Measurements from ENCODE around the gene C2CD3. TPM values are rescaled to one million over a fixed set of nuclear protein-coding genes. Genes with fewer than 3 reads are reported as not detected.
"Not testable (repeated sequence)": the region's sequence is repeated elsewhere in the genome, so short reads cannot be mapped to it uniquely, and the experiment has no call there.

C2CD3 gene
- total RNA-seq, 1 experiment from 2014 or later: 7.8 TPM

DNA sequence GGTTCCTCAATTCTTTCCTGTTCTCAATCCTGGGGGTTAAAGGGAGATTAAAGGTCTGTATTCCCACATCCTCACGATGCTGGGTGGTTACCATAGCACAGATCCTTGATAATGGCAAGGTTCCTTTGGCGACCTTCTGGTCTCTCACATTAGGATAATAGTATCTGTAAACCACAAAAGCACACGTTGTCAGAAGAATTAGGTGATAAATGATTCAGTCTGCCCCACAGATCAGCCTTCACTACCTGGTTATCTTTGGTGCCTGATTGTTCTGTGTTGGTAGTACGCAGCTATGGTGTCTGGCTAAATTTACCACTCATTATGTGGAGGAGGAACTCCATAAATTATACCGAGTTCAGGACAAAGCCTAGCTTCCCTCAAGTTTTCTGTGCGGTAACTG is 78.4 kb downstream of the C2CD3 start:
- no peak overlapping the region for H3K4me3 ChIP-seq
- DNase-seq: no peak
- H3K27me3 ChIP-seq: no peaks in the 10 kb centered on the region
- H3K9me3 ChIP-seq: no peaks in the 10 kb centered on the region
- peaks cover 31% of the 10 kb centered on the region for H3K36me3 ChIP-seq

- H3K36me3 ChIP-seq: peaks cover 34% of the 10 kb centered on the region
- H3K9me3 ChIP-seq: no peaks in the 10 kb centered on the region
- no peak for DNase-seq
- no peak overlapping the region for H3K4me3 ChIP-seq
- no peaks in the 10 kb centered on the region for H3K27me3 ChIP-seq
These were observed 79.3 kb downstream of the C2CD3 start for GRCh38 chr11:74091549-74091948.

GRCh38 chr11:74090701-74091100 is 80.1 kb downstream of the C2CD3 start:
- H3K4me3 ChIP-seq: no peak overlapping the region
- no peaks in the 10 kb centered on the region for H3K27me3 ChIP-seq
- no peaks in the 10 kb centered on the region for H3K9me3 ChIP-seq
- DNase-seq: no peak
- H3K36me3 ChIP-seq: peaks cover 37% of the 10 kb centered on the region

- Histone ChIP-seq H3K27me3 (no peaks in the 10 kb centered on the region), H3K36me3 (peaks cover 42% of the 10 kb centered on the region), H3K9me3 (no peaks in the 10 kb centered on the region), H3K4me3 (no peak overlapping the region)
- no peak for DNase-seq
These were observed 84.4 kb downstream of the C2CD3 start for GRCh38 chr11:74086242-74086884.

GRCh38 chr11:74085542-74085892 is 85.3 kb downstream of the C2CD3 start:
- no peak overlapping the region for H3K4me3 ChIP-seq
- no peak for DNase-seq
- H3K27me3 ChIP-seq: no peaks in the 10 kb centered on the region
- peaks cover 43% of the 10 kb centered on the region for H3K36me3 ChIP-seq
- no peaks in the 10 kb centered on the region for H3K9me3 ChIP-seq

GRCh38 chr11:74084796-74085541 is 85.8 kb downstream of the C2CD3 start:
- H3K27me3 ChIP-seq: no peaks in the 10 kb centered on the region
- no peak overlapping the region for H3K4me3 ChIP-seq
- no peaks in the 10 kb centered on the region for H3K9me3 ChIP-seq
- DNase-seq: peak; percentile 1
- peaks cover 39% of the 10 kb centered on the region for H3K36me3 ChIP-seq

DNA sequence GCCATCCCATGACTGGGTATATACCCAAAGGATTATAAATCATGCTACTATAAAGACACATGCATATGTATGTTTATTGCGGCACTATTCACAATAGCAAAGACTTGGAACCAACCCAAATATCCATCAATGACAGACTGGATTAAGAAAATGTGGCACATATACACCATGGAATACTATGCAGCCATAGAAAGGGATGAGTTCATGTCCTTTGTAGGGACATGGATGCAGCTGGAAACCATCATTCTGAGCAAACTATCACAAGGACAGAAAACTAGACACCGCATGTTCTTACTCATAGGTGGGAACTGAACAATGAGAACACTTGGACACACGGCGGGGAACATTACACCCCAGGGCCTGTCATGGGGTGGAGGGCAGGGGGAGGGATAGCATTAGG is 86.9 kb downstream of the C2CD3 start:
- peaks cover 29% of the 10 kb centered on the region for H3K36me3 ChIP-seq
- H3K9me3 ChIP-seq, H3K27me3 ChIP-seq, DNase-seq, H3K4me3 ChIP-seq: not testable (repeated sequence)

- peaks cover 31% of the 10 kb centered on the region for H3K36me3 ChIP-seq
- H3K9me3 ChIP-seq: no peaks in the 10 kb centered on the region
- no peaks in the 10 kb centered on the region for H3K27me3 ChIP-seq
- DNase-seq: no peak
- no peak overlapping the region for H3K4me3 ChIP-seq
These were observed 89.4 kb downstream of the C2CD3 start for GRCh38 chr11:74081428-74081827.

GRCh38 chr11:74077193-74077592 is 93.6 kb downstream of the C2CD3 start:
- peaks cover 14% of the 10 kb centered on the region for H3K36me3 ChIP-seq

GRCh38 chr11:74072721-74073120 is 98.1 kb downstream of the C2CD3 start:
- Histone ChIP-seq H3K4me3 (no peak overlapping the region), H3K36me3 (peaks cover 8% of the 10 kb centered on the region), H3K27me3 (no peaks in the 10 kb centered on the region), H3K9me3 (no peaks in the 10 kb centered on the region)
- no peak for DNase-seq

More at GRCh38 chr11:74077193-74077592, 93.6 kb downstream of the C2CD3 start:
- DNase-seq: no peak
- Histone ChIP-seq H3K4me3 (no peak overlapping the region), H3K27me3 (no peaks in the 10 kb centered on the region), H3K9me3 (no peaks in the 10 kb centered on the region)

DNA sequence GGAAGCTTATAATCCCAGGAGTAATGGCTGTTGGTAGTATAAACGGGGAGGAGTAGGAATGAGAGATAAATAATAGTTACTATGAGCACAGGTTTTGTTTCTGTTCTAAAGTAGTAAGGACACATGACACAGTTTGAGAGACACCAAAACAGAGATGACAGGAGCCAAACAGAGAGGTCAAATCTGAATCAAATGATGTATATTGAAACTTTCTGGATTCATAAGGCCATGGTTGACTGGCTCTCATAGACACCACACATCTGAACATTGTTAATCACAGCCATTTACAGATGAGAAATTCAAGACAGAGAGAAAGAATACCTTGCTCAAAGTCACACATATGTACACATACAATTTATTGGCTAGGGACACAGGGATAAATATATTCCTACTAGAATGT is 98.5 kb downstream of the C2CD3 start:
- peaks cover 8% of the 10 kb centered on the region for H3K36me3 ChIP-seq
- H3K27me3 ChIP-seq: no peaks in the 10 kb centered on the region
- DNase-seq: no peak
- no peak overlapping the region for H3K4me3 ChIP-seq
- no peaks in the 10 kb centered on the region for H3K9me3 ChIP-seq

DNA sequence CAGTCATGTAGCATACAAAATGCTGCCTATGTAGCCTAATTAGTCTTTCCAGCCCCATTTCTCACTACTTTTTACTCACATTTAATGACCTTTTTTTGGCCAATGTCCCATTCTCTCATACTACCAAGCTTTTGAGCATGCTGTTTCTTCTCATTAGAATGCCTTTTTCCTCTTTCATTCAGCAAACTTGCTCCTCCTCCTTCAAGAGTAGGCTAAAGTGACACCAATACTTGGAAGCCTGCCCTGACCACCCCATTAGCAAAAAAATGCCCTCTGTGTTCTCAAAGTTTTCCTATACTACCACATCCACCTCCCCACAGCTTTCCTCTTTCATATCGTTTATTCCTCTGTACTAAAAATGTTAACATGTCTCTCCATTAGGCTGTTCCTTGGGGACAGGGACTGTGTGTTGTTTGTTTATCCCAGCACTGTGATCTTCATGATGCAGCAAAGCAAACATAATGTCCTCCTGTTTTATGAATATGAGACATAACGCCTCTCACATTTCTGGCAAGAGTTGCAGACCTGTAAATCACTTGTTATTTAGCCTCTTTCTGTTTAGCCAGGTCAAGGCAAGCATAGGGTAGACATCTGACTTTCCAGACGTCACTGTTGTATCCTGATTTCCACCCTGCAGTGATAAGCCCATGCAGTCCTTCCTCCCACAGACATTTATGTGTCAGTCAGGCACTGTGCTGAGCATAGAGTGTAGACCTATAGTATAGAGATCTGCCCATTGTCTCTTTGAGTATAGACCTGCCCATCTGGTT is 99.9 kb downstream of the C2CD3 start:
- Histone ChIP-seq H3K9me3 (no peaks in the 10 kb centered on the region), H3K4me3 (no peak overlapping the region), H3K36me3 (peaks cover 6% of the 10 kb centered on the region), H3K27me3 (no peaks in the 10 kb centered on the region)
- no peak for DNase-seq

- no peak for DNase-seq
- peaks cover 6% of the 10 kb centered on the region for H3K36me3 ChIP-seq
- no peaks in the 10 kb centered on the region for H3K9me3 ChIP-seq
- H3K4me3 ChIP-seq: no peak overlapping the region
- H3K27me3 ChIP-seq: no peaks in the 10 kb centered on the region
These were observed 101.4 kb downstream of the C2CD3 start for GRCh38 chr11:74069146-74070046.

- H3K36me3 ChIP-seq, H3K27me3 ChIP-seq, H3K9me3 ChIP-seq, DNase-seq, H3K4me3 ChIP-seq: not testable (repeated sequence)
These were observed 104.1 kb downstream of the C2CD3 start for GRCh38 chr11:74066663-74067062.

DNA sequence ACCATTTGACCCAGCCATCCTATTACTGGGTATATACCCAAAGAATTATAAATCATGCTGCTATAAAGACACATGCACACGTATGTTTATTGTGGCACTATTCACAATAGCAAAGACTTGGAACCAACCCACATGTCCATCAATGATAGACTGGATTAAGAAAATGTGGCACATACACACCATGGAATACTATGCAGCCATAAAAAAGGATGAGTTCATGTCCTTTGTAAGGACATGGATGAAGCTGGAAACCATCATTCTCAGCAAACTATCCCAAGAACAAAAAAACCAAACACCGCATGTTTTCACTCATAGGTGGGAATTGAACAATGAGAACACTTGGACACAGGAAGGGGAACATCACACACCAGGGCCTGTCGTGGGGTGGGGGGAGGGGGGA is 105.3 kb downstream of the C2CD3 start:
- not testable (repeated sequence) for H3K9me3 ChIP-seq, H3K27me3 ChIP-seq, DNase-seq, H3K36me3 ChIP-seq, H3K4me3 ChIP-seq

GRCh38 chr11:74063628-74064027 is 107.2 kb downstream of the C2CD3 start:
- DNase-seq, H3K27me3 ChIP-seq, H3K36me3 ChIP-seq, H3K4me3 ChIP-seq, H3K9me3 ChIP-seq: not testable (repeated sequence)

DNA sequence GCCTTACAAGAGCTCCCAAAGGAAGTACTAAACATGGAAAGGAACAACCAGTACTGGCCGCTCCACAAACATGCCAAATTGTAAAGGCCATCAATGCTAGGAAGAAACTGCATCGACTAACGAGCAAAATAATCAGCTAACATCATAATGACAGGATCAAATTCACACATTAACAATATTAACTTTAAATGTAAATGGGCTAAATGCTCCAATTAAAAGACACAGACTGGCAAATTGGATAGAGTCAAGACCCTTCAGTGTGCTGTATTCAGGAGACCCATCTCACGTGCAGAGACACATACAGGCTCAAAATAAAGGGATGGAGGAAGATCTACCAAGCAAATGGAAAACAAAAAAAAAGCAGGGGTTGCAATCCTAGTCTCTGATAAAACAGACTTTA is 109.2 kb downstream of the C2CD3 start:
- H3K9me3 ChIP-seq, DNase-seq, H3K4me3 ChIP-seq, H3K36me3 ChIP-seq, H3K27me3 ChIP-seq: not testable (repeated sequence)

Measured in MG63 (cell line).